Spleen (tissue), 11 donors: ENCODE results near the gene SMR3B. TPM values are rescaled to one million over a fixed set of nuclear protein-coding genes. Genes with fewer than 3 reads are reported as not detected.

Experiments used
- DNase-seq: peaks from one replicate; pipeline ENCODE4 v3.0.0-alpha.2; 2020
- H3K27ac ChIP-seq, 8 donors: fragments of 200-600 bp; sonication (generic) in 7 of 8; 1 replicate in 4 of 8; 2 replicates in 4 of 8; pipeline versions ENCODE4 v1.5.0 to v1.8.0; 2016 to 2021; ENCODE audit warnings: inconsistent platforms in 4 of 8, mild to moderate bottlenecking in 4 of 8, moderate library complexity in 1 of 8
- H3K27me3 ChIP-seq, 7 donors: fragments of 200-600 bp; sonication (generic) in 6 of 7; replicated peaks in 1 of 7; 1 replicate in 4 of 7; 2 replicates in 3 of 7; pipeline versions ENCODE4 v1.5.0 to v1.8.0; 2016 to 2021; ENCODE audit warnings: inconsistent platforms in 3 of 7, mild to moderate bottlenecking in 1 of 7
- H3K36me3 ChIP-seq, 6 donors: fragments of 200-600 bp; sonication (generic) in 5 of 6; 1 replicate in 4 of 6; 2 replicates in 2 of 6; pipeline versions ENCODE4 v1.5.0 to v1.8.0; 2016 to 2021; ENCODE audit warnings: inconsistent platforms in 2 of 6
- H3K4me1 ChIP-seq, 6 donors: fragments of 200-600 bp; sonication (generic) in 5 of 6; 1 replicate in 3 of 6; 2 replicates in 3 of 6; pipeline versions ENCODE4 v1.5.0 to v1.8.0; 2016 to 2021; ENCODE audit warnings: inconsistent platforms in 3 of 6
- H3K4me3 ChIP-seq, 8 donors: fragments of 200-600 bp; sonication (generic) in 7 of 8; 1 replicate in 4 of 8; 2 replicates in 4 of 8; pipeline versions ENCODE4 v1.5.0 to v1.8.0; 2016 to 2021; ENCODE audit warnings: inconsistent platforms in 4 of 8, mild to moderate bottlenecking in 4 of 8, moderate library complexity in 2 of 8
- H3K9me3 ChIP-seq, 8 donors: fragments of 200-600 bp; sonication (generic) in 7 of 8; 1 replicate in 4 of 8; 2 replicates in 4 of 8; pipeline versions ENCODE4 v1.5.0 to v1.8.0; 2016 to 2021; ENCODE audit warnings: inconsistent platforms in 4 of 8
- POLR2A ChIP-seq, 3 donors: fragments of 450-650 bp; IDR thresholded peaks; one replicate each; pipeline ENCODE4 v1.5.1; 2017; ENCODE audit warnings: antibody characterized with exemption in 3 of 3, mild to moderate bottlenecking in 1 of 3
- POLR2AphosphoS5 ChIP-seq, 3 donors: sonication (generic); formaldehyde crosslinking; IDR thresholded peaks; one replicate each; pipeline ENCODE4 v1.5.1; 2017; ENCODE audit warnings: antibody characterized with exemption in 3 of 3
- WGBS, 5 donors: extraction: QIAGEN DNeasy Blood & Tissue Kit in 3 of 5; methylation state at CpG; one replicate each; pipeline versions ENCODE4 v1.1.5 to v1.1.7; 2013 to 2018; 5-methylcytosine and 5-hydroxymethylcytosine counted together
- intact Hi-C: fragments of 100-400 bp; cut with DNase I; formaldehyde crosslinking; loops from one replicate; pipeline ENCODE4 v1.15.0; 2023; ENCODE audit warnings: low total_unique reads
- polyA plus RNA-seq, 3 donors: library from polyadenylated mRNA; stranded (reverse); fragments of 200-250 nt; gene quantifications; one replicate each; pipeline ENCODE4 v1.2.1, GENCODE V29; 2013
- total RNA-seq, 7 donors: library from RNA; depleted of rRNA in 3 of 7; stranded (reverse); fragments of >200 nt in 3 of 7; fragmentation: NEBNext Ultra II Directional in 4 of 7; extraction: Animal tissue kit (Norgen Biotek cat#: 25700) in 4 of 7; gene quantifications; one replicate each; pipeline versions ENCODE4 v1.1.0 to v1.2.1, GENCODE V29; 2016 to 2021
- TF ChIP-seq, protein P1 (sequence below), 11 experiments: fragments of 200-600 bp in 7 of 11; fragments of 450-650 bp in 4 of 11; sonication (generic) in 4 of 11; IDR thresholded peaks in 8 of 11; conservative IDR thresholded peaks in 3 of 11; 1 replicate in 7 of 11; 2 replicates in 4 of 11; pipeline versions ENCODE4 v1.4.0 to v1.8.0; 2016 to 2021; ENCODE audit warnings: antibody characterized with exemption in 11 of 11, inconsistent platforms in 4 of 11, mild to moderate bottlenecking in 1 of 11
- donor health status: healthy with polysubstance abuse.
- donor health status: DM: no; HTN: no; CAD: no; lungs with moderate emphysema.
- donor health status: DM: no; HTN: no; CAD: no.
- donor health status: Bipolar disorder and iron deficiency.
- donor health status: healthy.
- donor health status: DM: no; HTN: no; CAD: no.
- donor health status: DM: yes; HTN: yes; CAD: no.

SMR3B gene
- total and polyA plus RNA-seq, 10 donors, result not detected

DNA sequence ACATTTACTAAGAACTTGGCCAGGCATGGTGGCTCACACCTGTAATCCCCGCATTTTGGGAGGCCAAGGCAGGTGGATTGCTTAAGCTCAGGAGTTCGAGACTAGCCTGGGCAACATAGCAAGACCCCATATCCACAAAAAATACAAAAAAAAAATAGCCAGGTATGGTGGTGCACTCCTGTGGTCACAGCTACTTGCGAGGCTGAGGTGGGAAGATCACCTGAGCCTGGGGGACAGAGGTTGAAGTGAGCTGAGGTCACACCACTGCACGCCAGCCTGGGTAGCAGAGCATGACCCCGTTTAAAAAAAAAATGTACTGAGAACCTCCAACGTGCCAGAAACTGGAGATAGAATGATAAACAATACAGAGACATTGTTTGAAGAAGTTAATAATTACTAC lies 22.8 kb downstream of the SMR3B start:
- TF ChIP-seq POLR2AphosphoS5 (IDR thresholded peaks at IDR 0.05), result no peak
- no peak for TF ChIP-seq POLR2A (IDR thresholded peaks at IDR 0.05)
- TF ChIP-seq, protein P1, sequence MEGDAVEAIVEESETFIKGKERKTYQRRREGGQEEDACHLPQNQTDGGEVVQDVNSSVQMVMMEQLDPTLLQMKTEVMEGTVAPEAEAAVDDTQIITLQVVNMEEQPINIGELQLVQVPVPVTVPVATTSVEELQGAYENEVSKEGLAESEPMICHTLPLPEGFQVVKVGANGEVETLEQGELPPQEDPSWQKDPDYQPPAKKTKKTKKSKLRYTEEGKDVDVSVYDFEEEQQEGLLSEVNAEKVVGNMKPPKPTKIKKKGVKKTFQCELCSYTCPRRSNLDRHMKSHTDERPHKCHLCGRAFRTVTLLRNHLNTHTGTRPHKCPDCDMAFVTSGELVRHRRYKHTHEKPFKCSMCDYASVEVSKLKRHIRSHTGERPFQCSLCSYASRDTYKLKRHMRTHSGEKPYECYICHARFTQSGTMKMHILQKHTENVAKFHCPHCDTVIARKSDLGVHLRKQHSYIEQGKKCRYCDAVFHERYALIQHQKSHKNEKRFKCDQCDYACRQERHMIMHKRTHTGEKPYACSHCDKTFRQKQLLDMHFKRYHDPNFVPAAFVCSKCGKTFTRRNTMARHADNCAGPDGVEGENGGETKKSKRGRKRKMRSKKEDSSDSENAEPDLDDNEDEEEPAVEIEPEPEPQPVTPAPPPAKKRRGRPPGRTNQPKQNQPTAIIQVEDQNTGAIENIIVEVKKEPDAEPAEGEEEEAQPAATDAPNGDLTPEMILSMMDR (IDR thresholded peaks at IDR 0.05 in 8 of 11, conservative IDR thresholded peaks at IDR 0.05 in 3 of 11), result no peak
- H3K36me3 ChIP-seq, result no peaks in the 10 kb centered on the region
- no peaks in the 10 kb centered on the region for H3K4me1 ChIP-seq
- H3K27ac ChIP-seq, result no peak overlapping the region
- intact Hi-C loops, result no loop called here
- no peaks in the 10 kb centered on the region for H3K9me3 ChIP-seq
- WGBS, 5 donors, result 68 to 86% (median 73%) methylated on average over 6 of the region's 6 CpGs
- no peaks in the 10 kb centered on the region for H3K27me3 ChIP-seq
- DNase-seq, result no peak
- no peak overlapping the region for H3K4me3 ChIP-seq

DNA sequence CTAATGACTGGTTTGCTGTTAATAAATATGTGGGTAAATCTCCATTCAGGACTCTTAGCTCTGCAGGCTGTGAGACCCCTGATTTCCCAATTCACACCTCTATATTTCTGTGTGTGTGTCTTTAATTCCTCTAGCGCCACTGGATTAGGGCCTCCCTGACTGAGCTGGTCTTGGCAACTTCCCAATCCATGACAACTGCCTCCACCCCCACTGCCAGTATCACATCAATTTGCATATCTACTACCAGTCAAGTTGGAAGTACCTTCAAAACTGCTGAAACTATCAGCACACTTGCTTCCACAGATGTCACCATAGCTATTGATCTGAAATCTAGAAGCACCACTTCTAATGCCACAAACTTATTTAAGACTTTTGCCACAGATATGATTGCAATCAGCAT lies 42.4 kb downstream of the SMR3B start:
- no peaks in the 10 kb centered on the region for H3K27me3 ChIP-seq
- WGBS, 5 donors, result 81 to 100% (median 96%) methylated on average over 1 of the region's 1 CpG
- DNase-seq, result no peak
- TF ChIP-seq POLR2AphosphoS5 (IDR thresholded peaks at IDR 0.05) (no peak), POLR2A (IDR thresholded peaks at IDR 0.05) (no peak)
- TF ChIP-seq, protein P1 (IDR thresholded peaks at IDR 0.05 in 8 of 11, conservative IDR thresholded peaks at IDR 0.05 in 3 of 11), result no peak
- H3K36me3 ChIP-seq, result no peaks in the 10 kb centered on the region
- intact Hi-C loops, result no loop called here
- no peaks in the 10 kb centered on the region for H3K4me1 ChIP-seq
- peaks cover 0 to 6% (median 0%) of the 10 kb centered on the region in 8 donors for H3K9me3 ChIP-seq
- H3K27ac ChIP-seq, result no peak overlapping the region
- H3K4me3 ChIP-seq, result no peak overlapping the region

DNA sequence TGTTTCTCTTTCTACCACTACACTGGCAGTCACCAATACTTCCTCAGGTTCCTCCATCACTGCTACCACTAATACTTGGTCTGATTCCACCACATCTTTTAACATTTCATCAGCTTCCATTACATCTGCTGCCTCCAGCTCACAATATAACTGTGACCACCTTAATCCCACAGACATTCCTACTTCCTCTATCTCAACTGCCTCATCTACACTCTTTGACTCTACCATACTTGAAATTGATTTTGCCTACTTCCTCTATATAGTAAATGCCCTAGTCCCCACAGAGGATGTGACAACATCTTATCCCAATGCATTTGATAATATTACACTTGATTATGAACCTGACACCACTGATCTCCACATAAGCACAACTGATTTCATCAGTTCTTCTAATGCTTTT lies 43.9 kb downstream of the SMR3B start:
- H3K9me3 ChIP-seq, result peaks cover 0 to 6% (median 0%) of the 10 kb centered on the region in 8 donors
- no peak overlapping the region for H3K27ac ChIP-seq
- TF ChIP-seq POLR2AphosphoS5 (IDR thresholded peaks at IDR 0.05) (no peak), POLR2A (IDR thresholded peaks at IDR 0.05) (no peak)
- TF ChIP-seq, protein P1 (IDR thresholded peaks at IDR 0.05 in 8 of 11, conservative IDR thresholded peaks at IDR 0.05 in 3 of 11), result no peak
- intact Hi-C loops, result no loop called here
- no peak overlapping the region for H3K4me3 ChIP-seq
- no peaks in the 10 kb centered on the region for H3K4me1 ChIP-seq
- no peak for DNase-seq
- no peaks in the 10 kb centered on the region for H3K27me3 ChIP-seq
- no peaks in the 10 kb centered on the region for H3K36me3 ChIP-seq

DNA sequence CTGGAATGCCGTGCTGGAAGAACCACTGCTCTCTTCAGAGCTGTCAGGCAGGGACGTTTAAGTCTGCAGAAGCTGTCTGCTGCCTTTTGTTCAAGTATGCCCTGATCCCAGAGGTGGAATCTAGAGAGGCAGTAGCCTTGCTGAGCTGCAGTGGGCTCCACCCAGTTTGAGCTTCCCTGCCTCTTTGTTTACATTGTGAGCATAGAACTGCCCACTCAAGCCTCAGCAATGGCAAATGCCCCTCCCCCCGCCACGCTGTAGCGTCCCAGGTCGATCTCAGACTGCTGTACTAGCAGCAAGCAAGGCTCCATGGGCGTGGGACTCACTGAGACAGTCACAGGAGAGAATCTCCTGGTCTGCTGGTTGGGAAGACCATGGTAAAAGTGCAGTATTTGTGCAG lies 54.3 kb downstream of the SMR3B start:
- no peaks in the 10 kb centered on the region for H3K36me3 ChIP-seq
- peaks cover 0 to 5% (median 0%) of the 10 kb centered on the region in 8 donors for H3K9me3 ChIP-seq
- 45 to 64% (median 54%) methylated on average over 5 to 7 of the region's 7 CpGs for WGBS, 5 donors
- no peak overlapping the region for H3K27ac ChIP-seq
- no peak for TF ChIP-seq POLR2AphosphoS5 (IDR thresholded peaks at IDR 0.05)
- TF ChIP-seq, protein P1 (IDR thresholded peaks at IDR 0.05 in 8 of 11, conservative IDR thresholded peaks at IDR 0.05 in 3 of 11), result no peak
- TF ChIP-seq POLR2A (IDR thresholded peaks at IDR 0.05), result no peak
- peak; percentile 32 for DNase-seq
- H3K4me3 ChIP-seq, result no peak overlapping the region
- intact Hi-C loops, result no loop called here
- peaks cover 0 to 8% (median 0%) of the 10 kb centered on the region in 7 donors for H3K27me3 ChIP-seq
- no peaks in the 10 kb centered on the region for H3K4me1 ChIP-seq

Other genes with a start within 250 kb of the SMR3B start
- gene PRR27, start 228.9 kb upstream of the SMR3B start, total RNA-seq, result not detected
- not detected for gene PRR27, start 228.9 kb upstream of the SMR3B start, polyA plus RNA-seq
- gene ODAM, start 187.4 kb upstream of the SMR3B start, total RNA-seq, result not detected
- 1 to 10 TPM in 1 of 3 donors, under 1 TPM in 1, not detected in 1; 0.22 to 2.0 TPM for gene ODAM, start 187.4 kb upstream of the SMR3B start, polyA plus RNA-seq
- 10 to 100 TPM in 2 of 7 donors, 1 to 10 TPM in 5; 2.8 to 23.6 (median 9.5) TPM for gene FDCSP, start 157.0 kb upstream of the SMR3B start, total RNA-seq
- gene FDCSP, start 157.0 kb upstream of the SMR3B start, polyA plus RNA-seq, result 1,000 to 10,000 TPM in 1 of 3 donors, 100 to 1,000 TPM in 1, 10 to 100 TPM in 1; 31.9 to 1,396 (median 424) TPM
- gene CSN3, start 140.5 kb upstream of the SMR3B start, total RNA-seq, result not detected
- under 1 TPM in 2 of 3 donors, not detected in 1; 0.30 to 0.52 TPM for gene CSN3, start 140.5 kb upstream of the SMR3B start, polyA plus RNA-seq
- gene CABS1, start 48.1 kb upstream of the SMR3B start, total RNA-seq, result not detected
- not detected for gene CABS1, start 48.1 kb upstream of the SMR3B start, polyA plus RNA-seq
- gene SMR3A, start 22.4 kb upstream of the SMR3B start, total RNA-seq, result not detected
- not detected for gene SMR3A, start 22.4 kb upstream of the SMR3B start, polyA plus RNA-seq
- gene OPRPN, start 14.8 kb downstream of the SMR3B start, total RNA-seq, result not detected
- not detected for gene OPRPN, start 14.8 kb downstream of the SMR3B start, polyA plus RNA-seq
- not detected for gene MUC7, start 89.1 kb downstream of the SMR3B start, total RNA-seq
- gene MUC7, start 89.1 kb downstream of the SMR3B start, polyA plus RNA-seq, result not detected
- gene AMTN, start 135.4 kb downstream of the SMR3B start, total RNA-seq, result not detected
- not detected for gene AMTN, start 135.4 kb downstream of the SMR3B start, polyA plus RNA-seq
- not detected for gene AMBN, start 209.1 kb downstream of the SMR3B start, total RNA-seq
- gene AMBN, start 209.1 kb downstream of the SMR3B start, polyA plus RNA-seq, result not detected
- under 1 TPM in 2 of 7 donors, not detected in 5; 0.27 to 0.30 TPM for gene ENAM, start 245.6 kb downstream of the SMR3B start, total RNA-seq
- gene ENAM, start 245.6 kb downstream of the SMR3B start, polyA plus RNA-seq, result under 1 TPM in 2 of 3 donors, not detected in 1; 0.02 to 0.03 TPM